T-helper 2 cell treated with Interferon-gamma antibody and Interleukin-4, amounts not matched to agents 5 μg/mL and 100 μg/mL, for 36 hours (primary cell): ENCODE results near the gene CXCL8.
"Not testable (repeated sequence)": the region's sequence is repeated elsewhere in the genome, so short reads cannot be mapped to it uniquely, and the experiment has no call there.

Experiments
- DNase-seq: peaks from one replicate; pipeline ENCODE4 v3.0.0; 2021; ENCODE audit warnings: low spot score
- H3K27ac Mint-ChIP-seq: one replicate; pipeline ENCODE4 v1.8.0; 2021; ENCODE audit warnings: mild to moderate bottlenecking, mixed read lengths
- H3K27me3 Mint-ChIP-seq: one replicate; pipeline ENCODE4 v1.8.0; 2021; ENCODE audit warnings: low read depth, mixed read lengths
- H3K36me3 Mint-ChIP-seq: one replicate; pipeline ENCODE4 v1.8.0; 2021; ENCODE audit warnings: low read depth, mixed read lengths
- H3K4me1 Mint-ChIP-seq: one replicate; pipeline ENCODE4 v1.8.0; 2021; ENCODE audit warnings: low read depth, mixed read lengths
- H3K4me3 Mint-ChIP-seq: one replicate; pipeline ENCODE4 v1.8.0; 2022; ENCODE audit warnings: mild to moderate bottlenecking, moderate library complexity, mixed read lengths
- H3K9me3 Mint-ChIP-seq: one replicate; pipeline ENCODE4 v1.8.0; 2021; ENCODE audit warnings: mixed read lengths

Gene CXCL8

DNA sequence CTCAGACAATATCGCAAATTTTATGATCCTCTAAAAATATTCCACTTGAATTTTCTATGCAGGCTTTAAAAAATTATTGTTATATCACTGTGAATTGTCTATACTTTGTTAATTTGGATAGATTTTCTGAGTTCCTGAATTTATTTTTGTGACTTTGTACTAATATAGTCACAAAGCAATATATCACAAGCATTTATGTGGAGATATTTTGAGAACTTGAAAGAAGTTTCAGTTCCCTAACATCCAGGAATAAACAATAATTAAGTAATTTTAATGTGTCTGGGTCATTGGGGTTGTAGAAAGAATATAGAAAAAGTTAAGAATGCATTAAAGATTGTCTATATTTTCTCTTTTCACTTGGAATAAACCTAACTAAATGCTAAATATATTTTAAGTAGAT, 32.0 kb downstream of the CXCL8 start:
- H3K4me3 Mint-ChIP-seq: no peak overlapping the region
- no peaks in the 10 kb centered on the region for H3K36me3 Mint-ChIP-seq
- H3K4me1 Mint-ChIP-seq: no peaks in the 10 kb centered on the region
- H3K27ac Mint-ChIP-seq: no peak overlapping the region
- H3K9me3 Mint-ChIP-seq: no peaks in the 10 kb centered on the region
- H3K27me3 Mint-ChIP-seq: no peaks in the 10 kb centered on the region
- DNase-seq: no peak

GRCh38 chr4:73774406-73774805, 34.0 kb downstream of the CXCL8 start:
- H3K4me1 Mint-ChIP-seq, H3K27ac Mint-ChIP-seq, DNase-seq, H3K9me3 Mint-ChIP-seq, H3K4me3 Mint-ChIP-seq, H3K27me3 Mint-ChIP-seq, H3K36me3 Mint-ChIP-seq: not testable (repeated sequence)

GRCh38 chr4:73776321-73776729, 36.0 kb downstream of the CXCL8 start:
- Mint-ChIP-seq H3K27ac (no peak overlapping the region), H3K4me3 (no peak overlapping the region), H3K27me3 (no peaks in the 10 kb centered on the region), H3K9me3 (no peaks in the 10 kb centered on the region), H3K36me3 (no peaks in the 10 kb centered on the region), H3K4me1 (no peaks in the 10 kb centered on the region)
- no peak for DNase-seq

DNA sequence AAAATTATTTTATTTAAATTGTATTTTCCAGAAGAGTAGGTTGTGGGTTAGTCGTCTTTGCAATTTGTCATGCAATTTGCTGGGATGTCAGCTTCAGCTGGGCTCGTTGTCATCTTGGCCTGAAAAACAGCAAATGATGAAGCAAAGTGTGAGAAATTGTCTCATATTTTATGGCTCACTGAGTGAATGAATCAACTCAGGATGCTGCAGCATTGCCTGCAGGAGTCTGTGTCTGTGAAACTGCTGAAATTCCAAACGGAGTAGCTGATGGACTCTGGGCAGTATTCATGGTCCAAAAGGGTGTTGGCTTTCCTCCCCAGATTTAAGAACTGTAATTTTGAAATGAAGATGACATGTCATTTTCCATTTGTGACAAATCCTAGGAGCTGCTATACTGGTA, 37.2 kb downstream of the CXCL8 start:
- Mint-ChIP-seq H3K4me3 (no peak overlapping the region), H3K27ac (no peak overlapping the region), H3K4me1 (no peaks in the 10 kb centered on the region), H3K36me3 (no peaks in the 10 kb centered on the region), H3K27me3 (no peaks in the 10 kb centered on the region), H3K9me3 (no peaks in the 10 kb centered on the region)
- DNase-seq: no peak

- H3K4me3 Mint-ChIP-seq: no peak overlapping the region
Observed at GRCh38 chr4:73780243-73780642, 39.9 kb downstream of the CXCL8 start.

DNA sequence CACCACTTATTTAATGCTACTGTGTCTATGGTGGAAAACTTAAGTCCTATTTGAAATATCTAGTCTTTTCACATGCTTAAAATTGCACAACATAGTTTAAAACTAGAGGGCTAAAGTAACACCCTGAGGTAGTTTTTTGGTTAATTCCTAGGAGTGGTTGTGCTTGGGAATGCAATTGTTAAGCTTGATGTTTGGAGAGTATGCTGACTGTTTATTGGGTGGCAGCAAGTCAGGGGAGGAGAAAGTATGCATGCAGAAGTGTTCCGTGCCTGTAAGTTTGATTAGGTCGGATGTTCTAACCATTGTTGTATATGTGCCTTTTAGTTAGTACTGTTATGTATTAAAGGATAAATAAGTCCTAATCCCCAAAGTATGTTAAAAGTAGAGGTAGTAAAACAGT, 40.5 kb downstream of the CXCL8 start:
- Mint-ChIP-seq H3K36me3 (no peaks in the 10 kb centered on the region), H3K27me3 (peaks cover 2% of the 10 kb centered on the region), H3K27ac (no peak overlapping the region), H3K4me3 (no peak overlapping the region), H3K9me3 (no peaks in the 10 kb centered on the region), H3K4me1 (no peaks in the 10 kb centered on the region)
- DNase-seq: no peak

More at GRCh38 chr4:73780243-73780642, 39.9 kb downstream of the CXCL8 start:
- no peaks in the 10 kb centered on the region for H3K9me3 Mint-ChIP-seq
- no peak overlapping the region for H3K27ac Mint-ChIP-seq
- no peak for DNase-seq
- H3K36me3 Mint-ChIP-seq: no peaks in the 10 kb centered on the region
- H3K27me3 Mint-ChIP-seq: peaks cover 2% of the 10 kb centered on the region
- H3K4me1 Mint-ChIP-seq: no peaks in the 10 kb centered on the region

DNA sequence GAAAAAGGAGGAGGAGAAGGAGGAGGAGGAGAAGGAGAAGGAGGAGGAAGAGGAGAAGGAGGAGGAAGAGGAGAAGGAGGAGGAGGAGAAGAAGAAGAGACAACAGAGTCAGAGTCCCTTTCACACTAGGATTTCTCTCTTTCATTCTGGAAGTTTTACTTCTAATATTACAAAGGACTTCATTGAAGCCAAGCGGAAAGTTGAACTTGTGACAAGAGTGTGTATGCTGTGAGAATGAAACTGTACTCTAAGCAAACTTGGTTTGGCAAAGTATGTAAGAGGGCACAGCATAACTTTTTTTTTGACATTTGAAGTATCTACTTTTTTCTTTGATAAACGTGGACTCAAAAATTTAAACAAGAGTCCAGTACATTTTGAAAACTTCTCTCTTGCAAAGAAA, 48.0 kb downstream of the CXCL8 start:
- Mint-ChIP-seq H3K36me3 (no peaks in the 10 kb centered on the region), H3K27ac (no peak overlapping the region), H3K4me3 (no peak overlapping the region), H3K9me3 (no peaks in the 10 kb centered on the region), H3K27me3 (peaks cover 5% of the 10 kb centered on the region), H3K4me1 (no peaks in the 10 kb centered on the region)
- no peak for DNase-seq
